Gastroesophageal sphincter (tissue), 3 donors: ENCODE data around the gene UGT3A2.

Experiments used
- CTCF ChIP-seq, 4 experiments: fragments of 200-600 bp in 2 of 4; fragments of 450-650 bp in 2 of 4; sonication (generic) in 1 of 4; IDR thresholded peaks; one replicate each; pipeline ENCODE4 v1.5.1; 2017 to 2019; ENCODE audit warnings: antibody characterized with exemption in 4 of 4, mild to moderate bottlenecking in 2 of 4, moderate library complexity in 2 of 4
- POLR2A ChIP-seq, 2 donors: fragments of 450-650 bp; IDR thresholded peaks; one replicate each; pipeline ENCODE4 v1.6.1; 2017; ENCODE audit warnings: antibody characterized with exemption in 2 of 2, mild to moderate bottlenecking in 2 of 2, moderate library complexity in 1 of 2
- POLR2AphosphoS5 ChIP-seq: sonication (generic); formaldehyde crosslinking; IDR thresholded peaks from one replicate; pipeline ENCODE4 v1.6.1; 2017; ENCODE audit warnings: antibody characterized with exemption

- TF ChIP-seq CTCF (IDR thresholded peaks at IDR 0.05) (no peak), POLR2AphosphoS5 (no peak), POLR2A (IDR thresholded peaks at IDR 0.05) (no peak)
Observed at GRCh38 chr5:36060420-36060887, 6.2 kb downstream of the UGT3A2 start.
